22Rv1 (cell line): ENCODE measurements around the gene STIM1.

Experiments
- H3K27ac ChIP-seq: fragments of 450-650 bp; 2 replicates; pipeline ENCODE4 v1.5.1; 2017
- CTCF ChIP-seq: fragments of 450-650 bp; IDR thresholded peaks from 2 replicates; pipeline ENCODE4 v1.5.1; 2017; ENCODE audit warnings: mild to moderate bottlenecking
- ZFX ChIP-seq: fragments of 450-650 bp; IDR thresholded peaks from 2 replicates; pipeline ENCODE4 v1.6.1; 2017; ENCODE audit warnings: antibody characterized with exemption, borderline replicate concordance

The STIM1 gene

DNA sequence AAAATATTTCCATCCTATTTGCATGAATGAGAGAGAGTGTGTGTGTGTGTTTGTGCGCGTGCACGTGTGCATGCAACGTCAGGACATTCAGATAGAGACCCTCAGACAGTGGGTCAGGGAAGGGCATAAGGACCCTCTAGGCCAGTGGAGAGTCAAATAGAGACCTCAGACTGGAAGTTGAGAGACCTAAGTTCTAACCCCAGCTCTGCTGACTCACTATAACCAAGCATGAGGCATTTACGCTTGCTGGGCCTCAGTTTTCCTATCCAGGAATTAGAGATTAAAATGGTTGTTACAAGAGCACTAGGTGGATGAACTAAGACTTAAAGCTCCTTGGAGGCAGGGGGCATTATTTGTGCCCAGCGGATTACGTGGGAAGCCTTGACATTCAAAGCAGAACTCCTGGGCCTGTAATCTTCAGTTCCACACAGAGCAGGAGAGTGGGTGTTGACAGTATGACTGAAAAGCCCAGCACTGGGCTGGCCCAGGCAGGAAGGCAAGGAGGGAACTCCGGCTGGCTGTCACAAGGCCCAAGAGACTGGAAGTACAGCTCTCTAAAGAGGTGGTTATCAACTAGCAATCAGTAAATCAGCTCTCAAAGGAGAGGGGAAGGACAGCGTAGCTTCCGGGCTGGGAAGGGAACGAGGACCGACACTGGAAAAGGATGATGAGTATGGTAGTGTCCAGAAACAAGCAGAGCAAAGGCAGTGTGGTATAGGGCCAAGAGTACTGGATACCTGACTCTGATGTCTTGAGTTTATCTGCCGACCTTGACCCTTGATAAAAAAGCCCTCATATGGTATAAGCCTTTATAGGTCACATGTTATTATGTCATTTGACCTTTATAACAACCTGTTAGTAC lies 23.9 kb upstream of the STIM1 start:
- H3K27ac ChIP-seq = no peak overlapping the region
- TF ChIP-seq ZFX (no peak), CTCF (no peak)

GRCh38 chr11:3832816-3833215 lies 22.6 kb upstream of the STIM1 start:
- TF ChIP-seq ZFX = no peak
- H3K27ac ChIP-seq = no peak overlapping the region

DNA sequence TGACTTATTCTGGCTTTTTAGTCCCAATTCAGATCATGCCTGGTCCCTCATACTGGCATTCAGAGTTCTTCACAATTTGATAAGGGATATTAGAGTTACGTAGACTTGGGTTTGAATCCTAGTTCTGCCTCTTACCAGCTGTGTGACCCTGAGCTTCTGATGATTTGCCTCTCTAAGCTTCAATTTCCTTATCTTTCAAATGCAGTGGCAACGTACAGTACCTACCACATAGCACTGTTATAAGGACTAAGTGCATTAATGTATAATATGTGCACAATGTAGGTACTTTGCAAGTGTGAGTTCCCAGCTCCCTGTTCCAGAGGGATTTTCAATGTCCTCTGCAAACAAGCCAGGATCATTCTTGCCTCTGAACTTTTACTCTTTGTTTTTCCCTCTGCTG lies 22.0 kb upstream of the STIM1 start:
- no peak overlapping the region for H3K27ac ChIP-seq
- no peak for TF ChIP-seq CTCF
- no peak for TF ChIP-seq ZFX

- TF ChIP-seq ZFX (no peak), CTCF (no peak)
- no peak overlapping the region for H3K27ac ChIP-seq
Observed at GRCh38 chr11:3834349-3834663, 21.2 kb upstream of the STIM1 start.

GRCh38 chr11:3834664-3835461 lies 20.6 kb upstream of the STIM1 start:
- no peak for TF ChIP-seq ZFX
- no peak for TF ChIP-seq CTCF
- H3K27ac ChIP-seq = no peak overlapping the region

GRCh38 chr11:3835751-3836150 lies 19.7 kb upstream of the STIM1 start:
- TF ChIP-seq ZFX (no peak), CTCF (no peak)
- no peak overlapping the region for H3K27ac ChIP-seq

DNA sequence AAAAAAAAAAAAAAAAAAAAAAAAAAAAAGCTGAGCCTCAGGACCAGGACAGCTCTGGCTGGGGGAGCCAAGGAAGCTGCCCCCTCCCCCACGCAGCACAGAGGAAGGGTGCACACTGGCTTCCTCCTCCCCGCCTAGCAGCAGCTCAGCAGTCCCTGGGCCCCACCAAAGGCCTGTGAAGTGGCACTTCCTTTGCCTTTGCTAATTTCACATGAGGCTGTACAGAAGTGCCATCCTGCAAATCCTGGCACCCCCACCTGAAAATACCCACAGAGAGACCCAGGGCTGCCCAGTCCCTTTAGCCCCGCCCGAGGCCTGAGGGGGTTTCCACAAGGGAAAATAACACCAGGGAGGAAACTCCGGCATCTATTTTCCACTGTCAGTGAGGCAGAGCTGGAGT lies 18.6 kb upstream of the STIM1 start:
- no peak overlapping the region for H3K27ac ChIP-seq
- TF ChIP-seq ZFX (no peak), CTCF (no peak)
